ENCODE results near the gene RHCE.
"Not testable (repeated sequence)": the region's sequence is repeated elsewhere in the genome, so short reads cannot be mapped to it uniquely, and the experiment has no call there.

DNA sequence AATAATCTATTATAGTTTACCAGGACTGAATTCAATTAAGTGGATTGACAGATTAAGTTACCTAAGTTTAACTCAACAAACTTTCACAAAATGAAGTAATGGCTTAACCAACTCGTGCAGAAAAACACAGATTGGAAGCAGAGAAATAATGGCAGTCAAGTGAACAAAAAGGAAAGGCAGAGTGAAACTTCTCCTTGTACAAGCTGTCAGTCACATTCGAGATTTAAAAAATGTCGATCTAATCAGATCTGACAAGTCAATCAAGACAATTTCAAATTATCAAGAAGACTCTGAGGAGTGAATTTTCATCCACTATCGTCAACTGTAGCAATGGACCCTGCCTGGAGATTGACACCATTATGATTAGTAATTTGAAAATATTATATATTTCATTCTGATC is 3.3 kb downstream of the RHCE start:
- TF ChIP-seq, protein P1, sequence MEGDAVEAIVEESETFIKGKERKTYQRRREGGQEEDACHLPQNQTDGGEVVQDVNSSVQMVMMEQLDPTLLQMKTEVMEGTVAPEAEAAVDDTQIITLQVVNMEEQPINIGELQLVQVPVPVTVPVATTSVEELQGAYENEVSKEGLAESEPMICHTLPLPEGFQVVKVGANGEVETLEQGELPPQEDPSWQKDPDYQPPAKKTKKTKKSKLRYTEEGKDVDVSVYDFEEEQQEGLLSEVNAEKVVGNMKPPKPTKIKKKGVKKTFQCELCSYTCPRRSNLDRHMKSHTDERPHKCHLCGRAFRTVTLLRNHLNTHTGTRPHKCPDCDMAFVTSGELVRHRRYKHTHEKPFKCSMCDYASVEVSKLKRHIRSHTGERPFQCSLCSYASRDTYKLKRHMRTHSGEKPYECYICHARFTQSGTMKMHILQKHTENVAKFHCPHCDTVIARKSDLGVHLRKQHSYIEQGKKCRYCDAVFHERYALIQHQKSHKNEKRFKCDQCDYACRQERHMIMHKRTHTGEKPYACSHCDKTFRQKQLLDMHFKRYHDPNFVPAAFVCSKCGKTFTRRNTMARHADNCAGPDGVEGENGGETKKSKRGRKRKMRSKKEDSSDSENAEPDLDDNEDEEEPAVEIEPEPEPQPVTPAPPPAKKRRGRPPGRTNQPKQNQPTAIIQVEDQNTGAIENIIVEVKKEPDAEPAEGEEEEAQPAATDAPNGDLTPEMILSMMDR (IDR thresholded peaks at IDR 0.05; ENCODE audit: insufficient read depth, low read depth, low read length), result not testable (repeated sequence)
- not testable (repeated sequence) for TF ChIP-seq EZH2 (IDR thresholded peaks at IDR 0.05; ENCODE audit: insufficient read depth, low read length)
